ENCODE measurements around the gene PRKN.

GRCh38 chr6:162165479-162165878 lies 562.1 kb downstream of the PRKN start:
- TF ChIP-seq TOX (CRISPR knock-in tag; IDR thresholded peaks at IDR 0.05; ENCODE audit: borderline replicate concordance) (no peak), ZFP3 (CRISPR knock-in tag; IDR thresholded peaks at IDR 0.05) (no peak), RARB (CRISPR knock-in tag; IDR thresholded peaks at IDR 0.05) (no peak), CSDC2 (CRISPR knock-in tag; IDR thresholded peaks at IDR 0.05) (no peak), ARNTL (CRISPR knock-in tag; IDR thresholded peaks at IDR 0.05; ENCODE audit: borderline replicate concordance, low read depth) (no peak), ZNF70 (CRISPR knock-in tag; IDR thresholded peaks at IDR 0.05) (no peak), CREB5 (CRISPR knock-in tag; IDR thresholded peaks at IDR 0.05; ENCODE audit: low read depth) (no peak)

Data from SK-N-SH treated with all-trans-retinoic acid at 6 μM for 48 hours (cell line).